AML-193 (cell line): ENCODE measurements around the gene DDIT3.
"Not testable (repeated sequence)": the region's sequence is repeated elsewhere in the genome, so short reads cannot be mapped to it uniquely, and the experiment has no call there.

Experiments
- DNase-seq, 2 experiments: peaks; one replicate each; lab custom pipeline; 2025; lab: John Stamatoyannopoulos, UW

The DDIT3 gene

DNA sequence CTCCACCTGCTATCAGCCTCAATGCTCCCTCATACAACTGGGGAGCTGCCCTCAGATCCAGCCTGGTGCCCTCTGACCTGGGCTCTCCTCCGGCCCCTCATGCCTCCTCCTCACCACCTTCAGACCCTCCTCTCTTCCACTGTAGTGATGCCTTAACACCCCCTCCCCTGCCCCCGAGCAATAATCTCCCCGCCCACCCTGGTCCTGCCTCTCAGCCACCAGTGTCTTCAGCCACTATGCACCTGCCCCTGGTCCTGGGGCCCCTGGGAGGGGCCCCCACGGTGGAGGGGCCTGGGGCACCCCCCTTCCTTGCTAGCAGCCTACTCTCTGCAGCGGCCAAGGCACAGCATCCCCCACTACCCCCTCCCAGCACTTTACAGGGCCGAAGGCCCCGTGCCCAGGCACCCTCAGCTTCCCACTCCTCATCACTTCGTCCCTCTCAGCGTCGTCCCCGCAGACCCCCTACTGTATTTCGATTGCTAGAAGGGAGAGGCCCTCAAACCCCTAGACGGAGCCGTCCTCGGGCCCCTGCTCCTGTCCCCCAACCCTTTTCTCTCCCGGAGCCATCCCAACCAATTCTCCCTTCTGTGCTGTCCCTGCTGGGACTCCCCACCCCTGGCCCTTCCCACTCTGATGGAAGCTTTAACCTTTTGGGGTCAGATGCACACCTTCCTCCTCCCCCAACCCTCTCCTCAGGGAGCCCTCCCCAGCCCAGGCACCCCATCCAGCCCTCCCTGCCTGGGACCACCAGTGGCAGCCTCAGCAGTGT lies 5.5 kb upstream of the DDIT3 start:
- no peak for DNase-seq

- DNase-seq: no peak
Observed at GRCh38 chr12:57524814-57525614, 4.7 kb upstream of the DDIT3 start.

DNA sequence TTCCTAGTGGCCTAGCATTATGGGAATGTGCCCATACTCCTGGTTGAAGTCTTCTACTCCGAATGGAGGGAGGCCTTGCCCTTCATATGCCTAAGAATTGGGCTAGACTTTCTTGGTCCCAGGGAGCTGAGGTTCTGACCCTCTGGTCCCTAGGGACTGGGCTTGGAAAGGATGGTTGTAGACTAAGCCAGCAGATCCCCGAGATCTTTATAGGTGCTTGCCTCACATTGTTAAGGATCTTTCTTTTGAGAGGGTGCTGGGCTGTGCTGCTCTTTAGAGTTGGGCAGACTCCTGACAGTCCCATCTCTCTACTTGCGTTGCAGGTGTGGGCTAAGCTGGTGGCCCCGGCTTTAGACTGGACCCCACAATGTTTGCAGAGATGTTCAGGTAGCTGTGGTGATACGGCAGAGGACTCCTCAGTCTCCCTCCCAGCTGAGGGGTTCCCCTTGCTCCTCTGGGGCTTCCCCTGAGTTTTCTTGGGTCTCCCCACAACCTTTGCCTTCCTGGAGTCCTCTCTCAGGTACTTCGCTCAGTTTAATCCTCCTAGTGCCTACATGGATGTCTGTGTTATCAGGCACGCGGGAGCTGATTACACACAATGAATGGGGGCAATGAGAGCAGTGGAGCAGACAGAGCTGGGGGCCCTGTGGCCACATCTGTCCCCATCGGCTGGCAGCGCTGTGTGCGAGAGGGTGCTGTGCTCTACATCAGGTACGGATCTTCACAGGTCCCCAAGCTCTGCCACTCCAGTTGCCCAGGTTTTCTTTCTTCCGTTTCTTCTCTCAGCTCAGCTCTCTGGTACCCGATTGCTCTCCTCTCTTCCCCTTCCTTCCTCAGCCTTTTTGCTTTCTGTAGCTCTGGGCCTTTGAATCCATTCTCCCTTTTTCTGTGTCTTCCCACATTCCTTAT lies 3.6 kb upstream of the DDIT3 start:
- DNase-seq: no peak

DNA sequence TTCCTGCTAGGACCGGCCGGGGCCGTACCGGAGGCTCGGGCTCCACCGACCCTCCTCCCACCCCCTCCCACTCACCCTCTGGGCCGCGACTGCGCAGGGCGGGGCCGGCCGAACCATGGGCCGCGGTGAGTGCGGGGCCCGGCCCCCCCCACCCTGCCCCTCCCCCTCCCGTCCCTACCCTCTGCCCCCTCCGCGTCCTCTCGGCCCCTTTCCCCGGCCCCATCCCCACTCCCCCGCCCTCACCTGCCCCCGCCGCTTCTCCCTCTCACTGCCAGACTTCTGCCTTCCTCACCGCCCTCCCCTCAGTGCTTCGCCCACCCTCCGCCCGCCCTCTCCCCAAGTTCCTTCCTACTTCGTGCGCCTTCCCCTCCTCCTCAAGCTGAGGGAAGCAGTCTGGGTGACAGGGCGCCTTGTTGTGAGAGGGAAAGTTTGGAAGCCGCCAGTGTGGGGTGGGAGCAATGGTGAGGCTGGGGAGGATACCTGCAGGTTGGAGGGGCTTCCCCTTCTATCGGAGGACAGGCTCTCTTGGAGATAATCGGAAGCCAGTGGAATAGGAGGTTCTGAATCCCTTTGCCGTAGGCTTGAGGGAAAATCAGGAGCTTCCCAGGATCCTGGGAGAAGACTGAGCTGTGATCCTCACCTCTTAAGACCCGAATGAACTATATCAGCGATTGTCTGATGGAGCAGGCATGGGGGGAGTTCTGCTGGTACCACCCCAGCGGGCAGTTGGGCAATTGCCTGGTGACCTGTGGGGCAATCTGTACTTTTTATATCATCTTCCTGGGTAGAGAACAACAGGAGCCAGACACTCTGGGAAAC lies 2.8 kb upstream of the DDIT3 start:
- DNase-seq: peak; percentile 57 to 66

DNA sequence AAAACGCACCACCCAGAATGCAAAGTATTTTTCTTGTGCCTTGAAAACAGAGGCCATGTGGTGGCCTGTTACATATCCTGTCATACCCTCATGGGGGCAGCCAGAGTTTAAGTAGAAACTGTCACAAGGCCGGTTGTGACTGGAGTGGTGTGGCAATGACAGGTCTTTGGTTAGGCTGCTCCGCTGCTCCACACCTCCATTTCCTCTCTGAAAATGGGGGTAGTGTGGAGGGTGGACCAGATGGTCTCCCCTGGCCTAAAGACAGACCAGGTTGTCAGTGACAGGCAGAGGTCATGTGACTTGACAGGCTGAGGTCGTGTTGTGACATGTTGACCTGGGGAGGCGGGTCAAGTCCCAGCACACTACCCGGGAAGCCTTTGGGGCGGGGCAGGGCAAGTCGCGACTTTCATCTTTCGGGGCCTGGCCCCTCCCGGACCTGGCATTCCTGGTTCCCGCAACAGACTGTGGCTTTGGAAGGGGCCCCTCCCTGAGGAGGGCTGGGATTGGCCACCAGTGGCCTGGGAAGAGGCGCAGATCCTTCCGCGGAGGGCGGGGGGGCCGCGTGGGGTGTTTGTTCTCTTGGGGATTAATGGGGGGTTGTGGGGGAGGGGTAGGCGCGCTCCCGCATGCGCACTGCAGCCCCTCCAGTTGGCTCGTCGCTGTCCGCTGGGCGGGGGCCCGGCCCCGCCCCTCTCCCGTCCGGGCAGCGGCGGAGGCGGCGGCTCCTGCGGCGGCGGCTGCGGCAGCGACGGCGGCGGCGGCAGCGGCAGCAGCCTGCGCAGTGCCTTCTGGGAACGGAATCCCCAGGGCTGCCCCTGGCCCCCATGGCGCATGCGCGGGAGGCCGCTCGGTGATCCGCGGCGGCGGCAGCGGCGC lies 1.9 kb upstream of the DDIT3 start, which contains the start of gene MBD6:
MBD6 (plus strand) TSS at position 814 of the 876 bp plus-strand sequence. CDS start 1,480 bp downstream, outside the sequence.
- peak; percentile 74 to 83 for DNase-seq

DNA sequence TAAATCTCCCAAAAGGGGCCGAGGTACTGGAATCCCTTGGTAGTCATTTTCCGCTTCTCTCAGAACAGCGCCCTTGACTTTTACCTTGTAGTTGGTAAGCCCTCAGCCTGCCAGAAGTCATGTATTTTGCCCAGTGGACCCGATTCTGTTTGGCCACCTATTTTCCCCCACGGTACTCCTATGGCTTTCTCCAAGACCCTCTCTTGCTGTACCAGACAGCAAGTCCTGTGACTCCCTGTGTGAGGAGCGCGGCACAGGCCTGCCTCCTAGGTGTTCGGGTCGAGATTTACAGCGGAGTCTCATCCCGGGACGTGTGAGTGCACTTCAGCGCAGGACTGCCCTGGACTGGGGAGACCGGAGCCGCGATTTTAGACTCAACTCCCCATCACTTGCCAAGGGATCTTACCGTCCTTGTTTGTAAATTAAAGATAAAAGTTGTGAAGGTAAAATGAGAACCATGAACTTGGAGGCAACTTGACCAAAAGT lies 1.3 kb upstream of the DDIT3 start:
- no peak for DNase-seq

DNA sequence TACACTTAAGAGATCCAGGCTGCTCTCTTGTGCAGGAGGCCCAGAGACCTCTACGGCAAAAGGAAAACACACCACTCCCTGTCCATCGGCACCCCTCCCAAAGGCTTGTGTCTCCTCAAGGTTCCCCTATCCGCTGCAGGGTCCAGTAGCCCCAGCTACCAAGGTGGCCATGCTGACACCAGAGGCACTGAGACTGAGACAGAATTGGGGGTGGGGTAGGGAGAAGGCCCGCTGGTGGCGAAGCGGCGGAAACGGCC lies 590 bp downstream of the DDIT3 start:
- DNase-seq: no peak

- no peak for DNase-seq
Observed at GRCh38 chr12:57518920-57519795, 1.2 kb downstream of the DDIT3 start.

GRCh38 chr12:57518176-57518919 lies 2.0 kb downstream of the DDIT3 start:
- no peak for DNase-seq

GRCh38 chr12:57517718-57518117 lies 2.6 kb downstream of the DDIT3 start:
- DNase-seq: not testable (repeated sequence)

DNA sequence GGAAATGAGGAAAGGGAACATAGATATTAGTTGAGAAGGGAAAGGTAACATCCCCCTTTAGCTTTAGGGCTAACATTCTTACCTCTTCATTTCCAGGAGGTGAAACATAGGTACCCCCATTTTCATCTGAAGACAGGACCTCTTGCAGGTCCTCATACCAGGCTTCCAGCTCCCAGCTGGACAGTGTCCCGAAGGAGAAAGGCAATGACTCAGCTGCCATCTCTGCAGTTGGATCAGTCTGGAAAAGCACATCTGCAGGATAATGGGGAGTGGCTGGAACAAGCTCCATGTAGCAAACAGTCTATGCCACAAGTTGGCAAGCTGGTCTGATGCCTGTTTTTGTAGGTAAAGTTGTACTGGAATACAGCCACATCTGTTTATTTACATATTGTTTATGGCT lies 3.1 kb downstream of the DDIT3 start:
- no peak for DNase-seq

- DNase-seq: no peak
Observed at GRCh38 chr12:57516617-57517153, 3.6 kb downstream of the DDIT3 start.

GRCh38 chr12:57515934-57516541 lies 4.3 kb downstream of the DDIT3 start:
- no peak for DNase-seq

GRCh38 chr12:57515408-57515933 lies 4.8 kb downstream of the DDIT3 start:
- DNase-seq: no peak

DNA sequence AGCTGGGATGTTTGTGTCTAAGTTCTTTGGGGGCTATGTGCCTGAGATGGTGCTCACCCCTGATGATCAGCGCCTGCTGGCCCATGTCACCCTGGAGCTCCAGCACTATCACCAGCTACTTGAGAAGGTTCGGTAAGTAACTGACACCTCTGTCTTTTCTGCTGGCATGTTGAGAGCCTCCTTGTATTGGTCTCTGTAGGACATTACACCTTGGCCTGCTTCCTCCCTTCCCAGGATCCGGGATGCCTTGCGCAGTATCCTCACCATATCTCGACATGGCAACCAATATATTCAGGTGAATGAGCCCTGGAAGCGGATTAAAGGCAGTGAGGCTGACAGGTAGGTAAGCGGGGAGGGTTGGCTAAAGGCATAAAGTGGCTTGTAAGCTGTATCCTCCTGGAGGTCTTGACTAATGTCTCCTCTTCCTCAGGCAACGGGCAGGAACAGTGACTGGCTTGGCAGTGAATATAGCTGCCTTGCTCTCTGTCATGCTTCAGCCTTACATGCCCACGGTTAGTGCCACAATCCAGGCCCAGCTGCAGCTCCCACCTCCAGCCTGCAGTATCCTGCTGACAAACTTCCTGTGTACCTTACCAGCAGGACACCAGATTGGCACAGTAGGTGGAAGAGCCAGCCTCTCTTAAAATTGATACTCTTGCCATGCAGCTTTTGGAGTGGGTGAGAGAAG lies 5.5 kb downstream of the DDIT3 start:
- DNase-seq: no peak

GRCh38 chr12:57514246-57514645 lies 6.1 kb downstream of the DDIT3 start:
- not testable (repeated sequence) for DNase-seq

DNA sequence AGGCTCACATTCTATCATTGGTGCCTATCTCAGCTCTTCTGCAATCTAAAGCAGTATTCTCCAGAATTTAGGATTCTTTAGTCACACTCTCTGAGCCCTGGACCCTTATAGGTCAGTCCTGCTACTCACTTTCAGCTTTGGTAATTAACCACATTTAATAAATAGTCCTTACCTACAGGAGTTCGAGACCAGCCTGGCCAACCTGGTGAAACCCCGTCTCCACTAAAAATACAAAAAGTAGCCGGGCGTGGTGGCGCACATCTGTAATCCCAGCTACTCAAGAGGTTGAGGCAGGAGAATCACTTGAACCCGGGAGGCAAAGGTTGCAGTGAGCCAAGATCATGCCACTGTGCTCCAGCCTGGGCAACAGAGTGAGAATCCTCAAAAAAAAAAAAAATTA lies 6.6 kb downstream of the DDIT3 start:
- not testable (repeated sequence) for DNase-seq
